GM18526 (cell line): ENCODE results near the gene SLC4A5.

Experiments
- POLR2A ChIP-seq: IDR thresholded peaks from 3 replicates; pipeline ENCODE4 v1.6.1; 2011; ENCODE audit not compliant: insufficient read length; ENCODE audit errors: extremely low read depth

Gene SLC4A5

GRCh38 chr2:74373221-74373676 is 30.0 kb upstream of the SLC4A5 start:
- no peak for TF ChIP-seq POLR2A

- no peak for TF ChIP-seq POLR2A
Measured at GRCh38 chr2:74372674-74373073, 29.5 kb upstream of the SLC4A5 start.

GRCh38 chr2:74371421-74371820 is 28.2 kb upstream of the SLC4A5 start:
- no peak for TF ChIP-seq POLR2A

GRCh38 chr2:74369976-74370375 is 26.8 kb upstream of the SLC4A5 start:
- TF ChIP-seq POLR2A, result no peak

- no peak for TF ChIP-seq POLR2A
Measured at GRCh38 chr2:74368499-74368898, 25.3 kb upstream of the SLC4A5 start.

- TF ChIP-seq POLR2A, result no peak
Measured at GRCh38 chr2:74367789-74368188, 24.6 kb upstream of the SLC4A5 start.

GRCh38 chr2:74366036-74366435 is 22.8 kb upstream of the SLC4A5 start:
- TF ChIP-seq POLR2A, result no peak

- no peak for TF ChIP-seq POLR2A
Measured at GRCh38 chr2:74364533-74365505, 21.6 kb upstream of the SLC4A5 start.

- no peak for TF ChIP-seq POLR2A
Measured at GRCh38 chr2:74361327-74361726, 18.1 kb upstream of the SLC4A5 start.

GRCh38 chr2:74357627-74358026 is 14.4 kb upstream of the SLC4A5 start:
- TF ChIP-seq POLR2A, result no peak

- no peak for TF ChIP-seq POLR2A
Measured at GRCh38 chr2:74349889-74350288, 6.7 kb upstream of the SLC4A5 start.

- no peak for TF ChIP-seq POLR2A
Measured at GRCh38 chr2:74347742-74348141, 4.5 kb upstream of the SLC4A5 start.

- no peak for TF ChIP-seq POLR2A
Measured at GRCh38 chr2:74347303-74347702, 4.1 kb upstream of the SLC4A5 start.

GRCh38 chr2:74345272-74345943 is 2.2 kb upstream of the SLC4A5 start:
- TF ChIP-seq POLR2A, result no peak

- no peak for TF ChIP-seq POLR2A
Measured at GRCh38 chr2:74334931-74335333, 8.3 kb downstream of the SLC4A5 start.
